Activated CD4-positive, alpha-beta T cell treated with anti-CD3 and anti-CD28 coated beads, Interleukin-2, amount 10 ng/mL, durations not matched to agents 24 days and 14 days (primary cell): ENCODE measurements around the gene SEC31A. TPM values are rescaled to one million over a fixed set of nuclear protein-coding genes. Genes with fewer than 3 reads are reported as not detected.
"Not testable (repeated sequence)": the region's sequence is repeated elsewhere in the genome, so short reads cannot be mapped to it uniquely, and the experiment has no call there.

Experiments
- DNase-seq: peaks from one replicate; pipeline ENCODE4 v3.0.0; 2022
- H3K27ac Mint-ChIP-seq: one replicate; pipeline ENCODE4 v1.8.0; 2022; ENCODE audit warnings: mild to moderate bottlenecking, mixed read lengths
- H3K27me3 Mint-ChIP-seq: one replicate; pipeline ENCODE4 v1.8.0; 2022; ENCODE audit warnings: mixed read lengths
- H3K36me3 Mint-ChIP-seq: one replicate; pipeline ENCODE4 v1.8.0; 2022; ENCODE audit warnings: low read depth, mild to moderate bottlenecking, mixed read lengths
- H3K4me1 Mint-ChIP-seq: one replicate; pipeline ENCODE4 v1.8.0; 2021; ENCODE audit warnings: mixed read lengths
- H3K4me3 Mint-ChIP-seq: one replicate; pipeline ENCODE4 v1.8.0; 2022; ENCODE audit warnings: mild to moderate bottlenecking, moderate library complexity, mixed read lengths
- H3K9me3 Mint-ChIP-seq: one replicate; pipeline ENCODE4 v1.8.0; 2021; ENCODE audit warnings: mixed read lengths
- intact Hi-C: fragments of 100-400 bp; cut with micrococcal nuclease; formaldehyde crosslinking; loops from one replicate; pipeline ENCODE4 v1.15.1; 2023
- total RNA-seq: library from RNA; stranded (reverse); gene quantifications from 2 replicates; pipeline ENCODE4 v1.2.3, GENCODE V29; 2022

SEC31A gene
- total RNA-seq, 1 donor from 2014 or later: 125 TPM

GRCh38 chr4:82842593-82842992 lies 48.4 kb downstream of the SEC31A start:
- Mint-ChIP-seq H3K27ac (no peak overlapping the region), H3K4me3 (no peak overlapping the region), H3K9me3 (no peaks in the 10 kb centered on the region), H3K27me3 (no peaks in the 10 kb centered on the region), H3K4me1 (no peaks in the 10 kb centered on the region), H3K36me3 (peaks cover 54% of the 10 kb centered on the region)
- intact Hi-C loops: no loop called here
- no peak for DNase-seq

- no peak overlapping the region for H3K4me3 Mint-ChIP-seq
- no peaks in the 10 kb centered on the region for H3K4me1 Mint-ChIP-seq
- peaks cover 46% of the 10 kb centered on the region for H3K36me3 Mint-ChIP-seq
- intact Hi-C loops: no loop called here
- no peaks in the 10 kb centered on the region for H3K27me3 Mint-ChIP-seq
- no peak overlapping the region for H3K27ac Mint-ChIP-seq
- H3K9me3 Mint-ChIP-seq: no peaks in the 10 kb centered on the region
- DNase-seq: no peak
Measured at GRCh38 chr4:82839624-82840023, 51.3 kb downstream of the SEC31A start.

- Mint-ChIP-seq H3K36me3 (peaks cover 50% of the 10 kb centered on the region), H3K27ac (no peak overlapping the region), H3K9me3 (peaks cover 7% of the 10 kb centered on the region), H3K4me3 (no peak overlapping the region), H3K27me3 (no peaks in the 10 kb centered on the region), H3K4me1 (no peaks in the 10 kb centered on the region)
- intact Hi-C loops: no loop called here
- no peak for DNase-seq
Measured at GRCh38 chr4:82833696-82834313, 57.1 kb downstream of the SEC31A start.

GRCh38 chr4:82833060-82833459 lies 57.9 kb downstream of the SEC31A start:
- intact Hi-C loops, H3K27ac Mint-ChIP-seq, H3K4me3 Mint-ChIP-seq, H3K27me3 Mint-ChIP-seq, H3K9me3 Mint-ChIP-seq, DNase-seq, H3K4me1 Mint-ChIP-seq: not testable (repeated sequence)
- H3K36me3 Mint-ChIP-seq: peaks cover 51% of the 10 kb centered on the region

GRCh38 chr4:82825425-82825824 lies 65.5 kb downstream of the SEC31A start:
- no peak for DNase-seq
- Mint-ChIP-seq H3K4me1 (peaks cover 9% of the 10 kb centered on the region), H3K36me3 (peaks cover 54% of the 10 kb centered on the region), H3K27ac (no peak overlapping the region), H3K27me3 (no peaks in the 10 kb centered on the region), H3K9me3 (no peaks in the 10 kb centered on the region), H3K4me3 (no peak overlapping the region)
- intact Hi-C loops: loop anchor here (10.0 kb wide), 1 partner anchor 361 kb away; no protein-coding TSS in a partner anchor

- intact Hi-C loops: loop anchor here (10.0 kb wide), 1 partner anchor 358 kb away; no protein-coding TSS in a partner anchor
- Mint-ChIP-seq H3K4me1 (peaks cover 12% of the 10 kb centered on the region), H3K9me3 (no peaks in the 10 kb centered on the region), H3K27me3 (no peaks in the 10 kb centered on the region), H3K4me3 (no peak overlapping the region), H3K36me3 (peaks cover 60% of the 10 kb centered on the region), H3K27ac (no peak overlapping the region)
- DNase-seq: no peak
Measured at GRCh38 chr4:82823062-82823461, 67.9 kb downstream of the SEC31A start.

- Mint-ChIP-seq H3K4me1 (peaks cover 12% of the 10 kb centered on the region), H3K36me3 (peaks cover 58% of the 10 kb centered on the region), H3K27ac (peak overlapping the region; percentile 19), H3K4me3 (no peak overlapping the region), H3K27me3 (no peaks in the 10 kb centered on the region), H3K9me3 (no peaks in the 10 kb centered on the region)
- no peak for DNase-seq
- intact Hi-C loops: loop anchor here (10.0 kb wide), 1 partner anchor 356 kb away; no protein-coding TSS in a partner anchor
Measured at GRCh38 chr4:82820689-82821088, 70.3 kb downstream of the SEC31A start.

- Mint-ChIP-seq H3K9me3 (no peaks in the 10 kb centered on the region), H3K4me1 (peaks cover 14% of the 10 kb centered on the region), H3K4me3 (no peak overlapping the region), H3K27me3 (no peaks in the 10 kb centered on the region), H3K27ac (no peak overlapping the region), H3K36me3 (peaks cover 49% of the 10 kb centered on the region)
- intact Hi-C loops: no loop called here
- DNase-seq: no peak
Measured at GRCh38 chr4:82818664-82819662, 72.0 kb downstream of the SEC31A start.

GRCh38 chr4:82816874-82817273 lies 74.1 kb downstream of the SEC31A start:
- Mint-ChIP-seq H3K4me1 (peaks cover 14% of the 10 kb centered on the region), H3K36me3 (peaks cover 37% of the 10 kb centered on the region)
- DNase-seq, H3K4me3 Mint-ChIP-seq, H3K27ac Mint-ChIP-seq, intact Hi-C loops, H3K27me3 Mint-ChIP-seq, H3K9me3 Mint-ChIP-seq: not testable (repeated sequence)

GRCh38 chr4:82814034-82814433 lies 76.9 kb downstream of the SEC31A start:
- Mint-ChIP-seq H3K9me3 (no peaks in the 10 kb centered on the region), H3K4me3 (no peak overlapping the region), H3K36me3 (peaks cover 20% of the 10 kb centered on the region), H3K27ac (no peak overlapping the region), H3K27me3 (no peaks in the 10 kb centered on the region), H3K4me1 (peaks cover 5% of the 10 kb centered on the region)
- intact Hi-C loops: no loop called here
- DNase-seq: no peak

- Mint-ChIP-seq H3K27me3 (peaks cover 4% of the 10 kb centered on the region), H3K9me3 (no peaks in the 10 kb centered on the region), H3K4me3 (no peak overlapping the region), H3K36me3 (peaks cover 7% of the 10 kb centered on the region), H3K27ac (no peak overlapping the region), H3K4me1 (peaks cover 1% of the 10 kb centered on the region)
- no peak for DNase-seq
- intact Hi-C loops: no loop called here
Measured at GRCh38 chr4:82811838-82812341, 79.1 kb downstream of the SEC31A start.

GRCh38 chr4:82811392-82811791 lies 79.6 kb downstream of the SEC31A start:
- Mint-ChIP-seq H3K27me3 (peaks cover 4% of the 10 kb centered on the region), H3K27ac (no peak overlapping the region)

GRCh38 chr4:82810176-82810575 lies 80.8 kb downstream of the SEC31A start:
- H3K27me3 Mint-ChIP-seq: peaks cover 4% of the 10 kb centered on the region
- H3K9me3 Mint-ChIP-seq: no peaks in the 10 kb centered on the region
- no peak overlapping the region for H3K4me3 Mint-ChIP-seq
- peaks cover 3% of the 10 kb centered on the region for H3K36me3 Mint-ChIP-seq
- H3K4me1 Mint-ChIP-seq: peaks cover under 1% of the 10 kb centered on the region
- DNase-seq: no peak
- intact Hi-C loops: no loop called here
- H3K27ac Mint-ChIP-seq: no peak overlapping the region

More at GRCh38 chr4:82811392-82811791, 79.6 kb downstream of the SEC31A start:
- no peak for DNase-seq
- Mint-ChIP-seq H3K9me3 (no peaks in the 10 kb centered on the region), H3K4me3 (no peak overlapping the region), H3K36me3 (peaks cover 6% of the 10 kb centered on the region), H3K4me1 (peaks cover 1% of the 10 kb centered on the region)
- intact Hi-C loops: no loop called here

GRCh38 chr4:82809619-82810018 lies 81.3 kb downstream of the SEC31A start:
- DNase-seq: no peak

More at GRCh38 chr4:82809619-82810018, 81.3 kb downstream of the SEC31A start:
- Mint-ChIP-seq H3K36me3 (peaks cover 1% of the 10 kb centered on the region), H3K27ac (no peak overlapping the region), H3K4me3 (no peak overlapping the region), H3K4me1 (no peaks in the 10 kb centered on the region), H3K27me3 (peaks cover 4% of the 10 kb centered on the region), H3K9me3 (no peaks in the 10 kb centered on the region)
- intact Hi-C loops: no loop called here
